Erythroblast (primary cell): ENCODE measurements around the gene REV3L.

Experiments used
- GATA1 ChIP-seq: IDR thresholded peaks from 2 replicates; pipeline ENCODE4 v1.6.1; 2011; ENCODE audit warnings: low read depth, mild to moderate bottlenecking, control low read depth, low read length, moderate library complexity
- POLR2A ChIP-seq: IDR thresholded peaks from 2 replicates; pipeline ENCODE4 v1.6.1; 2011; ENCODE audit warnings: mild to moderate bottlenecking, low read length

DNA sequence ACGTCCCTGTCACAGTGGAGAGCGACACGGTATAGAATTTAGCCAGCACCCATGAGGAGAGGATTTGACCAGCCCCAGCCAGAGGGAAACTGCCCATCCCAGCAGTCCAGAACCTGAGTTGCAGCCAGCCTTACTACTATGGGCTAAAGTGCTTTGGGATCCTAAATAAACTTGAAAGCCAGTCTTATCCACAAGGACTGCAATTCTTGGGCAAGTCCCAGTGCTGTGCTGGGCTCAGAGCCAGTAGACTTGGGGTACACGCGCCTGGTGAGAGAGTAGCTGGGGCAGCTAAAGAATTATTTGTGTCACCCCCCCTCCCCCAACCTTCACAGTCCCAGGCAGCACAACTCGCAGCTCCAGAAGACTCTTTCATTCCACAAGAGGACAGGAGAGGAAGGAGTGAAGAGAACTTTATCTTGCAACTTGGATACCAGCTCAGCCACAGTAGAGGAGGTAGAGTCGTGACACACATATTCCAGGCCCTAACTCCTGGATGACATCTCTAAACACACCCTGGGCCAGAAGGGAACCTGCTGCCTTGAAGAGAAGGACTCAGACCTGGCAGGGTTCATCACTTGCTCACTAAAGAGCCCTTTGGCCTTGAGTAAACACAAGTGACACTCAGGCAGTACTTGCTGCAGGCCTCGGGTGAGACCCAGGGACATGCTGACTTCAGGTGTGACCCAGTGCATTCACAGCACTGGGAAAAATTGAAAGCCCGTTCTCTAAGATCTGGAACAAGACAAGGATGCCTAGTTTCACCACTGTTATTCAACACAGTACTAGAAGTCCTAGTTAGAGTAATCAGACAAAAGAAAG is 100.3 kb downstream of the REV3L start:
- no peak for TF ChIP-seq POLR2A
- TF ChIP-seq GATA1 = no peak
